Measurements from ENCODE around the gene SUMO3. TPM values are rescaled to one million over a fixed set of nuclear protein-coding genes. Genes with fewer than 3 reads are reported as not detected.

The SUMO3 gene
- total RNA-seq, 1 donor = 102 TPM

DNA sequence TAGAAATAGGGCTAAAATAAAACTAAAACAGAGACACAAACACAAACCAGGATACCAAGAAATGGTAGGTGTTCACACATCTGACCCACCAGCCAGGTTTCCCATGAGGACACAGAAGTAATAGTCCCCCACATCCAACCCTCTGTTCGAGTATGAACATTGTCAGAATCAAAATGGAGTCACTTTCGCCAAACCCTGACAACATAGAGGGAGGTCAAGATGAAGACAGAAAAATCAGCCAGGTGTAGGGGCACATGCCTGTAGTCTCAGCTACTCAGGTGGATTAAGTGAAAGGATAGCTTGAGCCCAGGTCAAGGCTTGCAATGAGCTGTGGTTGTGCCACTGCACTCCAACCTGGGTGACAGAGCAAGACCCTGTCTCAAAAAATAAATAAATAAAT is 20.1 kb downstream of the SUMO3 start:
- no peak overlapping the region for H3K4me3 ChIP-seq (ENCODE audit: low read depth, low read length)
- TF ChIP-seq, protein P1, sequence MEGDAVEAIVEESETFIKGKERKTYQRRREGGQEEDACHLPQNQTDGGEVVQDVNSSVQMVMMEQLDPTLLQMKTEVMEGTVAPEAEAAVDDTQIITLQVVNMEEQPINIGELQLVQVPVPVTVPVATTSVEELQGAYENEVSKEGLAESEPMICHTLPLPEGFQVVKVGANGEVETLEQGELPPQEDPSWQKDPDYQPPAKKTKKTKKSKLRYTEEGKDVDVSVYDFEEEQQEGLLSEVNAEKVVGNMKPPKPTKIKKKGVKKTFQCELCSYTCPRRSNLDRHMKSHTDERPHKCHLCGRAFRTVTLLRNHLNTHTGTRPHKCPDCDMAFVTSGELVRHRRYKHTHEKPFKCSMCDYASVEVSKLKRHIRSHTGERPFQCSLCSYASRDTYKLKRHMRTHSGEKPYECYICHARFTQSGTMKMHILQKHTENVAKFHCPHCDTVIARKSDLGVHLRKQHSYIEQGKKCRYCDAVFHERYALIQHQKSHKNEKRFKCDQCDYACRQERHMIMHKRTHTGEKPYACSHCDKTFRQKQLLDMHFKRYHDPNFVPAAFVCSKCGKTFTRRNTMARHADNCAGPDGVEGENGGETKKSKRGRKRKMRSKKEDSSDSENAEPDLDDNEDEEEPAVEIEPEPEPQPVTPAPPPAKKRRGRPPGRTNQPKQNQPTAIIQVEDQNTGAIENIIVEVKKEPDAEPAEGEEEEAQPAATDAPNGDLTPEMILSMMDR (IDR thresholded peaks at IDR 0.05; ENCODE audit: insufficient read depth, low read depth, low read length) = no peak
- no peak for DNase-seq (ENCODE audit: low read depth)

DNA sequence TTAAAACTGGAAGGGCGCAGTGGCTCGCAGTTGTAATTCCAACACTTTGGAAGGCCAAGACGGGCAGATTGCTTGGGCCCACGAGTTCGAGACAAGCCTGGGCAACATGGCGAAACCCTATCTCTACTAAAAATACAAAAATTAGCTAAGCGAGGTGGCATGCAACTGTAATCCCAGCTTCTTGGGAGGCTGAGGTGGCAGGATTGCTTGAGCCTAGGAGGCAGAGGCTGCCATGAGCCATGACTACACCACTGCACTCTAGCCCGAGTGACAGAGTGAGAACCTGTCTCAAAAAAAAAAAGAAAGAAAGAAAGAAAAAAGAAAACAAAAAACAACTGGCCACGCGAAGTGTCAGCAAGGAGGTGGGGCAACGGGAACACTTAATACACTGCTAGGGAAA is 22.5 kb downstream of the SUMO3 start:
- TF ChIP-seq, protein P1 (IDR thresholded peaks at IDR 0.05; ENCODE audit: insufficient read depth, low read depth, low read length) = no peak
- no peak overlapping the region for H3K4me3 ChIP-seq (ENCODE audit: low read depth, low read length)
- no peak for DNase-seq (ENCODE audit: low read depth)

DNA sequence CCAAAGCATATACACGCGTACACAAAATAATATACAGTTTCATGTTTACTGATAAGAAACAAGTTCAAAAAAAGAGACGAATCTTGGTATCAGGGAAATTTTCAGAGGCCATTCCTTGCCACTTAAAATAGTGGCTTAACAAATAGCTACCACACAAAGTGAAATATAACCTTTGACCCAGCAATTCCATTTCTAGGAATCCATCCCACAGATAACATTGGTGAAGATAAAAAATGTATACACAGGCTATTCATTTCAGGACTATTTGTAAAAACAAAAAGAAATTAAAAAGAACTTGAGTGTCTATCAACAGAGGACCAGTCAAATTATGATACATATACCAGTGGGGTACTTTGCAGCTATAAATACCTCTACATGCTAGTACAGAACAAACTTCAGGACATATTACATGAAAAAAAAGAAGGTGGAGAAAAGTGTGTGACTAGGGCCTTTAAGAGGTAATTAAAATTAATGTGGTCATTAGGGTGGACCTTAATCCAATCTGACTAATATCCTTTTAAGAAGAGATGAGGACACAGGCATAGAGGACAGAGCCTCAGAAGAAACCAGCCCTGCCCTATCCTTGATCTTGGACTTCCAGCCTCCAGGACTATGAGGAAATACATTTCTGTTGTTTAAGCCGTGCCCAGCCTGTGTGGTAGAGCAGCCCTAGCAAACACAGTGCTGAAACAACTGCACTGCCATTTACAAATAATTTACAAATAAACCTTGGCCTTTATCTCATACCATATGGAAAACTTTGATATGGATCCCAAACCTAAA is 24.1 kb downstream of the SUMO3 start:
- no peak for DNase-seq (ENCODE audit: low read depth)
- H3K4me3 ChIP-seq (ENCODE audit: low read depth, low read length) = no peak overlapping the region
- TF ChIP-seq, protein P1 (IDR thresholded peaks at IDR 0.05; ENCODE audit: insufficient read depth, low read depth, low read length) = no peak

DNA sequence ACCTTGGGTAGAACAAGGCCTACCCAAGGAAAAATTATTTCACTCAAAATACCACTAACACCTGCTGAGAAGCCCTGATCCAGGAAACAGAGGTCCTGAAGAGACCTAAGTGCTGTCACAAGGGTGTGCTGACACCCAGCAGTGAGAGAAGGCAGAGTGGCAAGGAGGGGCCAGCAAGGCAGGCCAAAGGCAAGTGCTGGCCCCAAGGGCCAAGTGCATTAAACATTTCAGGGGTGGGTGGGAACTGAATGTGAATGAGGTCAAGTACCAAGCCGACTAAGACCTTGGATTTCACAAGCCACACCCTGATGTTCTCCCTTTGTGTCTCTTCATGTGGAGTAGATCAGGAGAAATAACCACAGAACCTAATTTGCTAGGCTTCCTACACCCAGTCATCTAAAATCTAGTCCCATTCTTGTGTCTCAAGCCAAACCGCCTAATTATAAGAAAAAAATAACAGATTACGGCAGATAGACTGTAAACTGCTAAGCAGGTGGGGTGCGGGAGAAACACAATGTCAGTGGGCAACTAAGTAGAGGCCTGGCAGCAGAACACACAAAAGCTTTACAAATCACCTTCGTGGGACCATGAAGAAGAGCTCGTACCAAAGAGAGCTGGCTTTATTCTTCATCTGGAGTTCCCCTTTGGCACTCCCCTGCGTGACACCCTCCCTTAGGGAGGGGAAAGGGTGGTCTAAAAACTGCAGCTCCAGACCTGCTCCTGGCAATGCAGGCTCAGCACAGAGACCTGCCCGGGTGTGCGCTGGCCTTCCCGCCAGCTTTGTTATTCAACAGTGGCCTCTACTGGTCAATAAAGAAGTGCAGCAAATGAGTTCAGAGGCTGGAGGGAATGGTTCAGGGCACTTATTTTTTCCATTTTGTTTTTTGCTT is 24.9 kb downstream of the SUMO3 start:
- TF ChIP-seq, protein P1 (IDR thresholded peaks at IDR 0.05; ENCODE audit: insufficient read depth, low read depth, low read length) = peak; percentile 79
- DNase-seq (ENCODE audit: low read depth) = peak; percentile 68
- H3K4me3 ChIP-seq (ENCODE audit: low read depth, low read length) = no peak overlapping the region

DNA sequence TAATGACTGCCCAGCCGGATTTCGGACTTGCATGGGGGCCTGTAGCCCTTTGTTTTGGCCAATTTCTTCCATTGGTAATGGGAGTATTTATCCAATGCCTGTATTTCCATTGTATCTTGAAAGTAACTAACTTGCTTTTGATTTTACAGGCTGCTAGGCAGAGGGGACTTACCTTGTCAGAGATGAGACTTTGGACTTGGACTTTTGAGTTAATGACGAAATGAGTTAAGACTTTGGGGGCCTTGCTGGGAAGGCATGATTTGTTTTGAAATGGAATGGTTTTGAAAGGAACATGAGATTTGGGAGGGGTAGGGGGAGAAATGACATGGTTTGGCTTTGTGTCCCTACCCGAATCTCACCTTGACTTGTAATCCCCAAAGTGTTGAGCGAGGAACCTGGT is 25.9 kb downstream of the SUMO3 start:
- no peak for DNase-seq (ENCODE audit: low read depth)
- H3K4me3 ChIP-seq (ENCODE audit: low read depth, low read length) = no peak overlapping the region
- TF ChIP-seq, protein P1 (IDR thresholded peaks at IDR 0.05; ENCODE audit: insufficient read depth, low read depth, low read length) = no peak

DNA sequence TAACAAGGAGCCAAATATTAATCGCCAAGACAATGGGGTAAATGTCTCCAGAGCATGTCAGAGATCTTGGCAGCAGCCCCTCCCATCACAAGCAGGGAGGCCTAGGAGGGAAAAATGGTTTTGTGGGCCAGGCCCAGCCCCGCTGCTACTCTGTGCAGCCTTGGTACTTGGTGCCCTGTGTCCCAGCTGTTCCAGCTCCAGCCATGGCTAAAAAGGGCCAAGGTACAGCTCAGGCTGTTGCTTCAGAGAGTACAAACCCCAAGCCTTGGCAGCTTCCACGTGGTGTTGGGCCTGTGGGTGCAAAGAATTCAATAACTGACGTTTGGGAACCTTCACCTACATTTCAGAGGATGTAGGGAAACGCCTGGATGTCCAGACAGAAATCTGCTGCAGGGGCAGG is 26.6 kb downstream of the SUMO3 start:
- no peak overlapping the region for H3K4me3 ChIP-seq (ENCODE audit: low read depth, low read length)
- no peak for DNase-seq (ENCODE audit: low read depth)
- TF ChIP-seq, protein P1 (IDR thresholded peaks at IDR 0.05; ENCODE audit: insufficient read depth, low read depth, low read length) = no peak
